ENCODE data around the gene SMURF2.

SMURF2 gene

DNA sequence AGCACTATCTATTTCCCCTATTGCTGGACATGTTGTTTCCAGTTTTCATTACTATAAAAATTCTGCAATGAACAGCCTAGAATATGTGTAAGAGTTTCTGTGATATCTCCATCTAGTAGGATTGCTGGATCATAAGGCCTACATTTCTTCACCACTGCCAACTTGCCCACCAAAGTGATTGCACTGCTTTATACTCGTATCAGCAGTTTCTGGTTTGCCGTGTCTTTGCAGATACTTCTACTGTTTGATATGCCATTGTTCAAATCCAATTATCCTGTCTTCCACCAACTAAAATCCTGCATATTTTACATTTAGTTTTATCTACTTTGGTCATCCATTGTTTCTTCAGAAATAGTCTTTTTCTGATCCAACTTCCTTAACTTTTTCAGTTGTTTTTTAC is 134.2 kb downstream of the SMURF2 start:
- peaks cover 13% of the 10 kb centered on the region for H3K36me3 ChIP-seq (ENCODE audit: control insufficient read depth, insufficient read depth, low read length)
- H3K27me3 ChIP-seq (replicated peaks; ENCODE audit: control insufficient read depth, insufficient read depth, low read length) = no peaks in the 10 kb centered on the region
- no peak overlapping the region for H3K4me3 ChIP-seq (replicated peaks; ENCODE audit: low read depth, low read length)
- no peak for DNase-seq (ENCODE audit: extremely low read depth, insufficient read length)
- TF ChIP-seq, protein P1, sequence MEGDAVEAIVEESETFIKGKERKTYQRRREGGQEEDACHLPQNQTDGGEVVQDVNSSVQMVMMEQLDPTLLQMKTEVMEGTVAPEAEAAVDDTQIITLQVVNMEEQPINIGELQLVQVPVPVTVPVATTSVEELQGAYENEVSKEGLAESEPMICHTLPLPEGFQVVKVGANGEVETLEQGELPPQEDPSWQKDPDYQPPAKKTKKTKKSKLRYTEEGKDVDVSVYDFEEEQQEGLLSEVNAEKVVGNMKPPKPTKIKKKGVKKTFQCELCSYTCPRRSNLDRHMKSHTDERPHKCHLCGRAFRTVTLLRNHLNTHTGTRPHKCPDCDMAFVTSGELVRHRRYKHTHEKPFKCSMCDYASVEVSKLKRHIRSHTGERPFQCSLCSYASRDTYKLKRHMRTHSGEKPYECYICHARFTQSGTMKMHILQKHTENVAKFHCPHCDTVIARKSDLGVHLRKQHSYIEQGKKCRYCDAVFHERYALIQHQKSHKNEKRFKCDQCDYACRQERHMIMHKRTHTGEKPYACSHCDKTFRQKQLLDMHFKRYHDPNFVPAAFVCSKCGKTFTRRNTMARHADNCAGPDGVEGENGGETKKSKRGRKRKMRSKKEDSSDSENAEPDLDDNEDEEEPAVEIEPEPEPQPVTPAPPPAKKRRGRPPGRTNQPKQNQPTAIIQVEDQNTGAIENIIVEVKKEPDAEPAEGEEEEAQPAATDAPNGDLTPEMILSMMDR (IDR thresholded peaks at IDR 0.05; ENCODE audit: insufficient read depth, low read length, poor library complexity, severe bottlenecking) = no peak

DNA sequence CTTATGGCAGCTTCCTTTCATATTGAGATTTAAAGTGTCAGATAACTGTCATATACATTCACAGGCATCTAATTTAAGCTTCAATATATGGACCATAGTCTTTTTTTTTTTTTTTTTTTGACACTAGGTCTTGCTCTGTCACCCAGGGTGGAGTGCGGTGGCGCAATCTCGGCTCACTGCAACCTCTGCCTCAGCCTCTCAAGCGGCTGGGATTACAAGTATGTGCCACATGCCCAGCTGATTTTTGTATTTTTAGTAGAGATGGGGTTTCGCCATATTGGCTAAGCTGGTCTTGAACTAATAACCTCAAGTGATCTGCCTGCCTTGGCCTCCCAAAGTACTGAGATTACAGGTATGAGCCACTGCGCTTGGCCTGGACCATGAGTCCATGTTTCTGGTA is 141.7 kb downstream of the SMURF2 start:
- no peak for DNase-seq (ENCODE audit: extremely low read depth, insufficient read length)
- no peak overlapping the region for H3K4me3 ChIP-seq (replicated peaks; ENCODE audit: low read depth, low read length)
- H3K36me3 ChIP-seq (ENCODE audit: control insufficient read depth, insufficient read depth, low read length) = peaks cover 2% of the 10 kb centered on the region
- TF ChIP-seq, protein P1 (IDR thresholded peaks at IDR 0.05; ENCODE audit: insufficient read depth, low read length, poor library complexity, severe bottlenecking) = no peak
- no peaks in the 10 kb centered on the region for H3K27me3 ChIP-seq (replicated peaks; ENCODE audit: control insufficient read depth, insufficient read depth, low read length)

DNA sequence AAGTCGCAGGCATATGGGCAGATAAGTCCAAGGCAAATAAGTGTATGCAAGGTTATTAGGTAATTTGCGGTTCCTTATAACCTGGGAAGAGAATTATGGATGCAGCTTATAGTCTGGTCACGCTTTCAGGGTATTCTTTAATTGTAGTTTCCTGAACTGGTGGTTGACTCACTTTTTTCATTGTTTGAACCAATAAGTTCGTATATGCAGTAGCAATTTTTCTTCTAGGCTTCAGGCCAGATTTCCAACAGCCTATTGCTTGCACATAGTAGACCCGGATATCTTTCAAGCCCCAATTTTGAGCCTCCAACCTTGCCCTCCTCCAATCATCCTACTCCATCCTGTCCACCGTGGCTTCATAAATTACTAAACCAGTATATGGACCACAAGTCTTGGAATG is 142.5 kb downstream of the SMURF2 start:
- Histone ChIP-seq H3K36me3 (ENCODE audit: control insufficient read depth, insufficient read depth, low read length) (peaks cover 2% of the 10 kb centered on the region), H3K4me3 (replicated peaks; ENCODE audit: low read depth, low read length) (no peak overlapping the region), H3K27me3 (replicated peaks; ENCODE audit: control insufficient read depth, insufficient read depth, low read length) (no peaks in the 10 kb centered on the region)
- no peak for DNase-seq (ENCODE audit: extremely low read depth, insufficient read length)
- TF ChIP-seq, protein P1 (IDR thresholded peaks at IDR 0.05; ENCODE audit: insufficient read depth, low read length, poor library complexity, severe bottlenecking) = no peak

DNA sequence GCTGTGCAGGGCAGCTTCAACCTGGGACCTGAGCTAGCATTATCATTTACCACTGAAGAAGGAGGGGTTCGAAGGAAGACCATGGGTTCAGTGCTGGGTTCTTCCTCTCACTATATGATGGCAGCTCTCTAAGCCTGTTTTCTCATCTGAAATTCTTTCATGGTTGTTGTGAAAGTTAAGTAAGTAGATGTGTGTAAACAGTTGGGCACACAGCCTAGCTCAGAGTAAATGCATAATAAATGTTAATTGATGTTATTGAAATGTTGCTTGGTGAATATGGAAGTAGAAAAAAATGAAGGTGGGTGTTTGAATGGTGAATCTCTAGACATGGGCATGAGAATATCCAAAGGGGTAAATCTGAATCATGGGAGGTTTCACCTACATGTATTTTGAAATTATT is 146.3 kb downstream of the SMURF2 start:
- TF ChIP-seq, protein P1 (IDR thresholded peaks at IDR 0.05; ENCODE audit: insufficient read depth, low read length, poor library complexity, severe bottlenecking) = no peak
- H3K27me3 ChIP-seq (replicated peaks; ENCODE audit: control insufficient read depth, insufficient read depth, low read length) = no peaks in the 10 kb centered on the region
- no peaks in the 10 kb centered on the region; the same call in 1 of the 2 replicates for H3K36me3 ChIP-seq (ENCODE audit: control insufficient read depth, insufficient read depth, low read length)
- no peak overlapping the region for H3K4me3 ChIP-seq (replicated peaks; ENCODE audit: low read depth, low read length)
- DNase-seq (ENCODE audit: extremely low read depth, insufficient read length) = no peak

DNA sequence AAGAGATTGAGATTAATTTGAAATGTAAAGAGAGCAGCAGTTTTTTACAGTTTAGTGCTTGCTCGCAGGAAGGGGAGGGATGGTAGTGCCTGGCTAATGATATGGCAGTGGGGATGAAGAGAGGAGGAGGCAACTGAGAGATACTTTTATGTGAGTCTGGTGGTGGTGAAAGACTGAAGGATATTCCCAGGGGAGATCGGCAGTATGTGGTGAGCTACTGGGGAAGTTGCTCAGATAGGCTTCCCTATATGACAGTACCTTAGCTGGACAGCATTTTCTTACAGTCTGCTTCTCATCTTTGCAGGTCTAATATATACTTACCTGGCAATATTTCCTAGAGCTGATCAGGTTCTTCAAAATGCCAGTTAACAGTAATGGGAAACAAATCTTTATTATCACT is 146.7 kb downstream of the SMURF2 start:
- no peak for DNase-seq (ENCODE audit: extremely low read depth, insufficient read length)
- Histone ChIP-seq H3K27me3 (replicated peaks; ENCODE audit: control insufficient read depth, insufficient read depth, low read length) (no peaks in the 10 kb centered on the region), H3K4me3 (replicated peaks; ENCODE audit: low read depth, low read length) (no peak overlapping the region), H3K36me3 (ENCODE audit: control insufficient read depth, insufficient read depth, low read length) (no peaks in the 10 kb centered on the region; the same call in none of the 2 replicates)
- TF ChIP-seq, protein P1 (IDR thresholded peaks at IDR 0.05; ENCODE audit: insufficient read depth, low read length, poor library complexity, severe bottlenecking) = no peak

DNA sequence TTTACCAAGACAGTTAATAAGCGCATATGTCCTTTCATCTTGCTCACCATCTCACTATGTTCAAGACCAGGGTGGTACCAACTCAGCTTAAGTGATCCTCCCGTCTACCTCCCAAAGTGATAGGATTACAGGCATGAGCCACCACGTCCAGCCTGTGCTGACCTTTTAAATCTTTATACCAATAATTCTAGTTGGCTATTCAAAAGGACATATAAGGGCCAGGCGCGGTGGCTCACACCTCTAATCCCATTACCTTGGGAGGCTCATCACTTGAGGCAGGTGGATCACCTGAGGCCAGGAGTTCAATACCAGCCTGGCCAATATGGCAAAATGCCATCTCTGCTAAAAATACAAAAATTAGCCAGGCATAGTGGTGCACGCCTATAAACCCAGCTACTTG is 152.9 kb downstream of the SMURF2 start:
- Histone ChIP-seq H3K27me3 (replicated peaks; ENCODE audit: control insufficient read depth, insufficient read depth, low read length) (no peaks in the 10 kb centered on the region), H3K36me3 (ENCODE audit: control insufficient read depth, insufficient read depth, low read length) (peaks cover 1% of the 10 kb centered on the region), H3K4me3 (replicated peaks; ENCODE audit: low read depth, low read length) (no peak overlapping the region)
- TF ChIP-seq, protein P1 (IDR thresholded peaks at IDR 0.05; ENCODE audit: insufficient read depth, low read length, poor library complexity, severe bottlenecking) = no peak
- no peak for DNase-seq (ENCODE audit: extremely low read depth, insufficient read length)
